Neural progenitor cell (in vitro differentiated cells): Measurements from ENCODE around the gene MATN4.
A peak's percentile ranks its signal among the peaks of the same experiment; 100 is the strongest.

Source experiments
- EZH2 ChIP-seq: fragments of 200-600 bp; sonication (generic); IDR thresholded peaks from 2 replicates; pipeline ENCODE4 v1.6.1; 2017; ENCODE audit warnings: antibody characterized with exemption, mild to moderate bottlenecking, moderate library complexity
- TF ChIP-seq, protein P1 (sequence below): fragments of 200-600 bp; sonication (generic); IDR thresholded peaks from 2 replicates; pipeline ENCODE4 v1.5.1; 2017; ENCODE audit warnings: antibody characterized with exemption, mild to moderate bottlenecking

DNA sequence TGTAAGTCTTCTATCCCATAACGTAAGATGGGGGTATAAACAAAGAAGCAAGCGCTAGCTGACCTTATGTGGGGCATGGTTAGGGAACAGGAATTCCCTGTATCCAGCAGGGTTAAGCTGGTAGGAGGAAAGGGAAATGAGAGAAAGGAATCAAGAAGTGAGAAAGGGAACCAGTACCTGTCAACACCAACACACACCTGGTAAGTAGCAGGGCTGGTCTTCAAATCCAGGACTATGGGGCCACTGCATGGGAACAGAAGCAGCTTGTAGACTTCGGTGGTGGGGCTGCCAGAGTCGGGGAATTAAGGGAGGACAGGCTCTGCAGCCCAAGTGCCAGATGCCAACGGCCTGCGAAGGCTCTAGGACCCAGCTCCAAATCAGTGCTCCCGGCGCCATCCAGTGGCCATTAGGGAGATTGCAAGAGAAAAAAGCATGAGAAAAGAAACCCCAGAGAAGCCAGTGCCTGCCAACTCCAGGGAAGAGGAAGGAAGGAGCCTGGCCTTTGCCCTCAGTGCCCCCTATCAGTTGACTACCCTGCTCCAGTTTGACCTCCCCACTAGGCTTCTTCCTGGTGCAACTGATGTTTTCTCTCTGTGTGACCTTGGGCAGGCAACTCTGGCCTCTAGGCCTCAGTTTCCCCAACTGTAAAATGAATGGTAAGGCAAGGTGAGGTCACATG is 17.3 kb downstream of the MATN4 start:
- TF ChIP-seq, protein P1, sequence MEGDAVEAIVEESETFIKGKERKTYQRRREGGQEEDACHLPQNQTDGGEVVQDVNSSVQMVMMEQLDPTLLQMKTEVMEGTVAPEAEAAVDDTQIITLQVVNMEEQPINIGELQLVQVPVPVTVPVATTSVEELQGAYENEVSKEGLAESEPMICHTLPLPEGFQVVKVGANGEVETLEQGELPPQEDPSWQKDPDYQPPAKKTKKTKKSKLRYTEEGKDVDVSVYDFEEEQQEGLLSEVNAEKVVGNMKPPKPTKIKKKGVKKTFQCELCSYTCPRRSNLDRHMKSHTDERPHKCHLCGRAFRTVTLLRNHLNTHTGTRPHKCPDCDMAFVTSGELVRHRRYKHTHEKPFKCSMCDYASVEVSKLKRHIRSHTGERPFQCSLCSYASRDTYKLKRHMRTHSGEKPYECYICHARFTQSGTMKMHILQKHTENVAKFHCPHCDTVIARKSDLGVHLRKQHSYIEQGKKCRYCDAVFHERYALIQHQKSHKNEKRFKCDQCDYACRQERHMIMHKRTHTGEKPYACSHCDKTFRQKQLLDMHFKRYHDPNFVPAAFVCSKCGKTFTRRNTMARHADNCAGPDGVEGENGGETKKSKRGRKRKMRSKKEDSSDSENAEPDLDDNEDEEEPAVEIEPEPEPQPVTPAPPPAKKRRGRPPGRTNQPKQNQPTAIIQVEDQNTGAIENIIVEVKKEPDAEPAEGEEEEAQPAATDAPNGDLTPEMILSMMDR = peak; percentile 87
- no peak for TF ChIP-seq EZH2
